H1 (cell line): ENCODE results near the gene ZNF302. TPM values are rescaled to one million over a fixed set of nuclear protein-coding genes. Genes with fewer than 3 reads are reported as not detected.

Experiments used
- CTCF ChIA-PET: fragments of 300-600 bp; sonication (Branson Sonifier 250); formaldehyde crosslinking; loops from one replicate; lab custom pipeline; 2021; ENCODE audit not compliant: partially characterized antibody; lab: Charles Lee
- POLR2A ChIA-PET: fragments of 300-600 bp; sonication (Branson Sonifier 250); formaldehyde crosslinking; loops from one replicate; lab custom pipeline; 2021; ENCODE audit warnings: inconsistent platforms; ENCODE audit not compliant: partially characterized antibody; lab: Charles Lee
- DNase-seq, 2 experiments: peaks; one replicate each; pipeline versions ENCODE4 v3.0.0 to v3.0.0-alpha.2; 2010 to 2022; ENCODE audit warnings: low spot score in 2 of 2, low read depth in 1 of 2, mixed read lengths in 1 of 2
- FAIRE-seq: peaks from 2 replicates; lab custom pipeline; 2011; peaks lifted over from hg19 to GRCh38; lab: Jason Lieb, UNC
- H2AFZ ChIP-seq: 2 replicates; pipeline ENCODE4 v1.8.1; 2012; ENCODE audit warnings: low read length, inconsistent platforms
- H2AK5ac ChIP-seq: 2 replicates; pipeline ENCODE4 v1.6.1; 2013; ENCODE audit warnings: low read depth, low read length
- H2BK120ac ChIP-seq: replicated peaks from 2 replicates; pipeline ENCODE3; 2013; ENCODE audit warnings: low read depth, low read length, inconsistent platforms
- H2BK12ac ChIP-seq: 2 replicates; pipeline ENCODE4 v1.6.1; 2013; ENCODE audit warnings: low read depth, low read length
- H2BK15ac ChIP-seq: 2 replicates; pipeline ENCODE4 v1.6.1; 2013; ENCODE audit warnings: low read length
- H2BK20ac ChIP-seq: 2 replicates; pipeline ENCODE4 v1.6.1; 2013; ENCODE audit warnings: low read length
- H2BK5ac ChIP-seq: 2 replicates; pipeline ENCODE4 v1.6.1; 2013; ENCODE audit warnings: low read depth, low read length
- H3K14ac ChIP-seq: 2 replicates; pipeline ENCODE4 v1.6.1; 2013; ENCODE audit warnings: inconsistent platforms; ENCODE audit not compliant: insufficient read length
- H3K18ac ChIP-seq: 2 replicates; pipeline ENCODE4 v1.6.1; 2013; ENCODE audit warnings: low read length; ENCODE audit errors: extremely low read depth
- H3K23ac ChIP-seq: 2 replicates; pipeline ENCODE4 v1.6.1; 2013; ENCODE audit warnings: inconsistent platforms; ENCODE audit not compliant: insufficient read length
- H3K23me2 ChIP-seq: 2 replicates; pipeline ENCODE4 v1.6.1; 2013; ENCODE audit warnings: low read depth, low read length
- H3K27ac ChIP-seq: 2 replicates; pipeline ENCODE4 v1.6.1; 2011; ENCODE audit warnings: low read depth, low read length, inconsistent platforms
- H3K27me3 ChIP-seq, 4 experiments: replicated peaks in 1 of 4; 1 replicate in 1 of 4; 2 replicates in 3 of 4; pipeline versions ENCODE4 v1.6.1 to v1.8.1; 2011 to 2013; ENCODE audit warnings: low read length in 3 of 4, mild to moderate bottlenecking in 3 of 4, inconsistent platforms in 2 of 4, mixed read lengths in 2 of 4, moderate library complexity in 1 of 4; ENCODE audit not compliant: control insufficient read depth in 3 of 4, insufficient read depth in 3 of 4; ENCODE audit errors: extremely low read depth in 1 of 4
- H3K36me3 ChIP-seq, 4 experiments: 2 replicates each; pipeline versions ENCODE4 v1.6.1 to v1.8.1; 2011 to 2013; ENCODE audit warnings: mild to moderate bottlenecking in 4 of 4, low read length in 3 of 4, moderate library complexity in 2 of 4, control low read depth in 1 of 4, inconsistent platforms in 1 of 4; ENCODE audit not compliant: insufficient read depth in 4 of 4, control insufficient read depth in 2 of 4
- H3K4ac ChIP-seq: replicated peaks from 2 replicates; pipeline ENCODE3; 2013; ENCODE audit warnings: low read length, low read depth, mixed read lengths, inconsistent platforms; ENCODE audit not compliant: insufficient read length
- H3K4me1 ChIP-seq, 4 experiments: replicated peaks in 1 of 4; 1 replicate in 1 of 4; 2 replicates in 3 of 4; pipeline versions ENCODE4 v1.6.1 to v1.8.1; 2011 to 2013; ENCODE audit warnings: low read length in 3 of 4, inconsistent platforms in 2 of 4, mixed read lengths in 1 of 4; ENCODE audit not compliant: insufficient read depth in 4 of 4, control insufficient read depth in 3 of 4
- H3K4me2 ChIP-seq, 2 experiments: 2 replicates each; pipeline versions ENCODE4 v1.6.1 to v1.8.1; 2011 to 2013; ENCODE audit warnings: low read depth in 2 of 2, low read length in 2 of 2, control low read depth in 1 of 2, inconsistent platforms in 1 of 2, mild to moderate bottlenecking in 1 of 2; ENCODE audit not compliant: insufficient read depth in 1 of 2
- H3K4me3 ChIP-seq, 4 experiments: fragments of 200-600, 300-600 bp in 1 of 4; sonication (generic), shearing (Covaris generic), sonication (Bioruptor Twin) in 1 of 4; 2 replicates each; pipeline versions ENCODE4 v1.5.1 to v1.8.1; 2011 to 2016; ENCODE audit warnings: low read length in 4 of 4, low read depth in 3 of 4, control low read depth in 2 of 4, inconsistent platforms in 2 of 4, mild to moderate bottlenecking in 2 of 4, mixed read lengths in 1 of 4, moderate library complexity in 1 of 4; ENCODE audit not compliant: insufficient read depth in 2 of 4; ENCODE audit errors: extremely low read depth in 1 of 4
- H3K56ac ChIP-seq: replicated peaks from 2 replicates; pipeline ENCODE3; 2013; ENCODE audit warnings: low read depth, mild to moderate bottlenecking, mixed read lengths, low read length, inconsistent platforms; ENCODE audit not compliant: insufficient read length
- H3K79me1 ChIP-seq: 2 replicates; pipeline ENCODE4 v1.6.1; 2013; ENCODE audit warnings: low read depth, low read length, control low read depth
- H3K79me2 ChIP-seq, 2 experiments: 2 replicates each; pipeline versions ENCODE4 v1.6.1 to v1.8.1; 2012 to 2013; ENCODE audit warnings: low read length in 2 of 2, mild to moderate bottlenecking in 2 of 2, inconsistent platforms in 1 of 2; ENCODE audit not compliant: insufficient read depth in 2 of 2, control insufficient read depth in 1 of 2
- H3K9ac ChIP-seq, 4 experiments: replicated peaks in 1 of 4; 1 replicate in 1 of 4; 2 replicates in 3 of 4; pipeline versions ENCODE4 v1.6.1 to v1.8.1; 2011 to 2013; ENCODE audit warnings: low read depth in 3 of 4, low read length in 3 of 4, control low read depth in 2 of 4, mild to moderate bottlenecking in 2 of 4, moderate library complexity in 2 of 4, inconsistent platforms in 1 of 4; ENCODE audit errors: extremely low read depth in 1 of 4
- H3K9me3 ChIP-seq, 2 experiments: 2 replicates each; pipeline versions ENCODE4 v1.6.1 to v1.8.1; 2012 to 2013; ENCODE audit warnings: mild to moderate bottlenecking in 2 of 2, moderate library complexity in 2 of 2, control low read depth in 1 of 2, inconsistent platforms in 1 of 2, low read depth in 1 of 2, low read length in 1 of 2, mixed read lengths in 1 of 2; ENCODE audit not compliant: insufficient read depth in 2 of 2
- H4K20me1 ChIP-seq, 2 experiments: replicated peaks in 1 of 2; 2 replicates each; pipeline versions ENCODE3 to v1.8.1; 2011 to 2013; ENCODE audit warnings: inconsistent platforms in 2 of 2, low read length in 2 of 2, mild to moderate bottlenecking in 1 of 2; ENCODE audit not compliant: insufficient read depth in 2 of 2, control insufficient read depth in 1 of 2
- H4K5ac ChIP-seq: 2 replicates; pipeline ENCODE4 v1.6.1; 2013; ENCODE audit warnings: low read length, low read depth, mixed read lengths, inconsistent platforms; ENCODE audit not compliant: insufficient read length
- H4K8ac ChIP-seq: 2 replicates; pipeline ENCODE4 v1.8.0; 2013; ENCODE audit warnings: mild to moderate bottlenecking, moderate library complexity, low read length, inconsistent platforms; ENCODE audit not compliant: insufficient read depth; ENCODE audit errors: extremely low read depth
- H4K91ac ChIP-seq: replicated peaks from 2 replicates; pipeline ENCODE3; 2013; ENCODE audit warnings: low read length, mixed read lengths, inconsistent platforms; ENCODE audit not compliant: insufficient read length
- FOSL1 ChIP-seq: IDR thresholded peaks from 2 replicates; pipeline ENCODE4 v1.6.1; 2011; ENCODE audit warnings: mild to moderate bottlenecking, low read depth, low read length, moderate library complexity; ENCODE audit not compliant: insufficient read depth
- MAFK ChIP-seq: IDR thresholded peaks from 2 replicates; pipeline ENCODE4 v1.6.1; 2012; ENCODE audit warnings: low read depth, mild to moderate bottlenecking, improper control_type of control experiment, low read length
- polyA plus RNA-seq, 7 experiments: library from polyadenylated mRNA; depleted of rRNA in 3 of 7; stranded (reverse) in 5 of 7; unstranded in 2 of 7; fragments of >200 nt in 5 of 7; fragments of 200-250 nt in 2 of 7; gene quantifications; 1 replicate in 5 of 7; 2 replicates in 1 of 7; 4 replicates in 1 of 7; pipeline versions ENCODE4 v1.2.1 to v1.2.3, GENCODE V29; 2011 to 2013; ENCODE audit warnings: missing spikeins in 2 of 7, mixed read lengths in 2 of 7
- total RNA-seq: library from RNA; stranded (reverse); fragmentation: NEBNext Ultra II Directional; extraction: Animal tissue kit (Norgen Biotek cat#: 25700); gene quantifications from 2 replicates; pipeline ENCODE4 v1.2.1, GENCODE V29; 2021

The ZNF302 gene
- total and polyA plus RNA-seq, 2 of the 8 experiments (the other 6 are each of a cell fraction or from before 2014, with no cell fraction given): 9.1 to 20.4 TPM

DNA sequence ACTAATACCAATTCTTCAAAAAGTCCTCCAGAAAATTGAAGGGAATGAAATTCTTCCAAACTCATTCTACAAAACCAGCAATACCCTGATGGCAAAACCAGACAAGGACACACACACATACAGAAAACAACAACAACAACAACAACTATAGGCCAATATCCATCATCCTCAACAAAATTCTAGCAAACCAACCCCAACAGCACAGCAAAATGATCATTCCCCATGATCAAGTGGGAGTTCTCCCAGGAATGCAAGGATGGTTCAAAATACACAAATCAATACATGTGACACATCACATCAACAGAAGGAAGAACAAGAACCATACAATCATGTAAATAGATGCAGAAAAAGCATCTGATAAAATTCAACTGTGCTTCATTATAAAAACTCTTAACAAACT, 37.9 kb downstream of the ZNF302 start:
- Histone ChIP-seq H3K27ac (no peak overlapping the region), H3K56ac (no peak overlapping the region), H3K4me1 (no peaks in the 10 kb centered on the region), H4K20me1 (no peaks in the 10 kb centered on the region), H3K9ac (no peak overlapping the region), H2BK12ac (no peak overlapping the region), H2AK5ac (no peak overlapping the region), H3K36me3 (no peaks in the 10 kb centered on the region), H3K18ac (no peak overlapping the region), H3K9me3 (peaks cover 26 to 33% of the 10 kb centered on the region in 2 experiments), H3K27me3 (no peaks in the 10 kb centered on the region), H4K91ac (no peak overlapping the region), H3K4ac (no peak overlapping the region), H2BK120ac (no peak overlapping the region), H4K8ac (no peak overlapping the region), H2BK20ac (no peak overlapping the region), H2AFZ (no peak overlapping the region), H2BK15ac (no peak overlapping the region), H3K23ac (no peak overlapping the region), H3K79me1 (no peaks in the 10 kb centered on the region), H4K5ac (no peak overlapping the region), H3K4me3 (no peak overlapping the region)
- DNase-seq: no peak
- no peak for FAIRE-seq
- CTCF ChIA-PET: no interaction called here
- no peak for TF ChIP-seq MAFK
- TF ChIP-seq FOSL1: no peak
- TF ChIP-seq, all 59 proteins: peak for 0
- POLR2A ChIA-PET: no interaction called here
- Histone ChIP-seq H3K4me2 (no peak overlapping the region), H2BK5ac (no peak overlapping the region), H3K23me2 (no peaks in the 10 kb centered on the region; the same call in 1 of the 2 replicates), H3K14ac (no peak overlapping the region), H3K79me2 (no peaks in the 10 kb centered on the region)
